Measurements from ENCODE around the gene SSC5D.

GRCh38 chr19:55549500-55550320, 61.5 kb downstream of the SSC5D start:
- no peak for TF ChIP-seq ZFX (IDR thresholded peaks at IDR 0.05; ENCODE audit: borderline replicate concordance)
- TF ChIP-seq CTCF (IDR thresholded peaks at IDR 0.05) = no peak

Measured in 22Rv1 (cell line).